ENCODE data around the gene RPS6KA1. TPM values are rescaled to one million over a fixed set of nuclear protein-coding genes. Genes with fewer than 3 reads are reported as not detected.

RPS6KA1 gene
- total and polyA plus RNA-seq, 2 of the 4 experiments (the other 2 are of a cell fraction): 3.6 to 6.3 TPM

DNA sequence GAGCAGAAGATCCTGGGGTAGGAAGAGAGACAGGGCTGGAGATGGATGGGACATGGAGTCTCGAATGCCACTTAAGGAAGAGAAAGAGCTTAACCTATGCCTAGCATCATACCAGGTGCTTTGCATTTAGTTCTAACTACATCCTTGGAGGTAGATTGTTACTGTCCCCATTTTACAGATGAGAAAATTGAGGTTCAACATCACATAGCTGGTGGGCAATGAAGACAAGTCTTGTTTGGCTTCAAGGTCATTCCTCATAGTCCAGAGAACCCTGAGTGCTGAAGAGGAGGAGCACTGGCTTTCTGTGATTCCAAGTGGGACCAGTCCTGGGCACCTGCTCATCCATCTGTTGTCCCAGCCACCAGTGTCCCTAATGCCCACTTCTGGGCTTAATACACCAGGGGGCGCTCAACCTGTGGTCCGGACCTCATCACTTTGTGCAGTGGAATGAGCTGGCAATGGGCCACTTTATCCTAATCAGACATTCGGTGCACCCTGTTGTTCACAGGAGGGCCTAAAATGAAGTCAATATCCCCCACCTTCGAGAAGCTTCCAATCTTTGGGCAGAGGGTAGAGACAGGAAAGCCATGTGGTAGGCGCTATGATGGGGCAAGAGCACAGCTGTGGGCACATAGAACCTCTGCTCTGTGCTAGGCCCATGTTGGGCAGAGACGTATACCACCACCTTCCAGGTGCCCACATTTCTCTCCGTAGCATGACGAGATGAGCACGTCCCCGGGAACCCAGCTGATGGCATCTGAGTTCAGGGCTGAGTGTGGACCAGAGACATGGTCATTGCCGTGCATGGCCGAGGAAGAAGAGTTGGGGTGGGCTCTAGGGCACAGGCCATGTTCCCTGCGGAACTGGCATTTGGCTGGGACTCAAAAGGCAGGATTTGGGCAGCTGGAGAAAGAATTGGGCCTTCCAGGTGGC is 9.2 kb downstream of the RPS6KA1 start:
- BruUV-seq (replicated peaks): no TSS peak

More for the DNA sequence above, 9.2 kb downstream of the RPS6KA1 start:
- H3K56ac ChIP-seq (ENCODE audit: extremely low read depth, insufficient read depth, low read length): no peak overlapping the region
- WGBS, 2 experiments (ENCODE audit: extremely low coverage in 2 of 2, insufficient read length in 1 of 2): 93% methylated on average over 3 of the region's 14 CpGs; no CpG with 5 or more reads in 1 of the 2 experiments
- H4K91ac ChIP-seq (ENCODE audit: insufficient read depth, low read depth, low read length): no peak overlapping the region
- no peak overlapping the region for H2BK5ac ChIP-seq (ENCODE audit: low read depth, low read length, poor library complexity, severe bottlenecking)
- no peak overlapping the region for H2AK9ac ChIP-seq (replicated peaks; ENCODE audit: low read depth, low read length, poor library complexity)
- H3K4me3 ChIP-seq (ENCODE audit: insufficient read depth, low read depth, low read length): no peak overlapping the region
- no peaks in the 10 kb centered on the region for H3K79me1 ChIP-seq (ENCODE audit: low read depth in 1 of 2, low read length in 2 of 2)
- H4K5ac ChIP-seq (ENCODE audit: low read depth, low read length): no peak overlapping the region
- no peak overlapping the region for H2BK20ac ChIP-seq (ENCODE audit: low read depth, low read length)
- no peak overlapping the region for H2AFZ ChIP-seq (replicated peaks; ENCODE audit: low read length, poor library complexity)
- no peak overlapping the region for H3K23ac ChIP-seq (ENCODE audit: low read depth, low read length)
- ChIA-PET POLR2A (ENCODE audit: unreplicated experiment) (no interaction called here), CTCF (interaction anchor here (0.6 to 2.1 kb wide), 8 partner anchors 9 to 89 kb away, joined by 3 to 8 read pairs (median 3); partner anchors contain the start of gene RPS6KA1)
- no peaks in the 10 kb centered on the region for H3K9me3 ChIP-seq (ENCODE audit: control insufficient read depth, insufficient read depth, low read length)
- no peak for ATAC-seq (ENCODE audit: low read depth)
- H3K4me1 ChIP-seq (ENCODE audit: control insufficient read depth, insufficient read depth, low read length): peaks cover 15% of the 10 kb centered on the region
- in situ Hi-C loops (cut with MboI; ENCODE audit: low sequenced_read_pairs) (no loop called here), dilution Hi-C loops (cut with HindIII; ENCODE audit: low sequenced_read_pairs, unreplicated experiment) (no loop called here), intact Hi-C loops (cut with micrococcal nuclease) (no loop called here)
- no peak overlapping the region for H3K4ac ChIP-seq (ENCODE audit: low read depth, low read length)
- no peak overlapping the region for H2BK15ac ChIP-seq (ENCODE audit: low read depth, low read length)
- peak; percentile 26 for DNase-seq
- H3K9me1 ChIP-seq (ENCODE audit: insufficient read depth, low read length): peaks cover 4% of the 10 kb centered on the region; the same call in 1 of the 2 replicates
- H3K36me3 ChIP-seq (ENCODE audit: control insufficient read depth, insufficient read depth, low read length): no peaks in the 10 kb centered on the region
- H3K27ac ChIP-seq (ENCODE audit: insufficient read depth, low read length): no peak overlapping the region
- no peak overlapping the region for H2BK120ac ChIP-seq (ENCODE audit: low read depth, low read length)
- no peak overlapping the region for H2AK5ac ChIP-seq (ENCODE audit: low read depth, low read length)
- H4K8ac ChIP-seq (ENCODE audit: low read depth in 2 of 2, low read length in 2 of 2): no peak overlapping the region
- no peaks in the 10 kb centered on the region for H4K20me1 ChIP-seq (ENCODE audit: insufficient read depth, low read length)
- no peak overlapping the region for H3K9ac ChIP-seq (ENCODE audit: low read depth, low read length)
- H3K4me2 ChIP-seq (ENCODE audit: low read depth, low read length): no peak overlapping the region
- H3K27me3 ChIP-seq (ENCODE audit: control insufficient read depth, insufficient read depth, low read length): no peaks in the 10 kb centered on the region
- no peak overlapping the region for H3K14ac ChIP-seq (replicated peaks; ENCODE audit: low read depth, low read length)
- TF ChIP-seq RAD21 (IDR thresholded peaks at IDR 0.05; ENCODE audit: low read length) (peak; percentile 19; the same call in 1 of the 2 replicates), MXI1 (IDR thresholded peaks at IDR 0.05; ENCODE audit: borderline replicate concordance, low read depth, low read length) (no peak), RFX5 (IDR thresholded peaks at IDR 0.05; ENCODE audit: low read depth, low read length) (no peak), BHLHE40 (IDR thresholded peaks at IDR 0.05; ENCODE audit: low read depth, low read length) (no peak), CEBPB (IDR thresholded peaks at IDR 0.05; ENCODE audit: low read depth, low read length) (no peak), POLR2A (IDR thresholded peaks at IDR 0.05; ENCODE audit: low read depth, low read length) (no peak), FOS (IDR thresholded peaks at IDR 0.05; ENCODE audit: low read depth, low read length) (no peak), RCOR1 (IDR thresholded peaks at IDR 0.05; ENCODE audit: insufficient replicate concordance, low read length) (peak; percentile 49), SMC3 (IDR thresholded peaks at IDR 0.05; ENCODE audit: low read depth, low read length) (peak; percentile 19; the same call in 1 of the 2 replicates), MAZ (IDR thresholded peaks at IDR 0.05; ENCODE audit: borderline replicate concordance, low read depth, low read length) (no peak)
- TF ChIP-seq, protein P1, sequence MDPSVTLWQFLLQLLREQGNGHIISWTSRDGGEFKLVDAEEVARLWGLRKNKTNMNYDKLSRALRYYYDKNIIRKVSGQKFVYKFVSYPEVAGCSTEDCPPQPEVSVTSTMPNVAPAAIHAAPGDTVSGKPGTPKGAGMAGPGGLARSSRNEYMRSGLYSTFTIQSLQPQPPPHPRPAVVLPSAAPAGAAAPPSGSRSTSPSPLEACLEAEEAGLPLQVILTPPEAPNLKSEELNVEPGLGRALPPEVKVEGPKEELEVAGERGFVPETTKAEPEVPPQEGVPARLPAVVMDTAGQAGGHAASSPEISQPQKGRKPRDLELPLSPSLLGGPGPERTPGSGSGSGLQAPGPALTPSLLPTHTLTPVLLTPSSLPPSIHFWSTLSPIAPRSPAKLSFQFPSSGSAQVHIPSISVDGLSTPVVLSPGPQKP (IDR thresholded peaks at IDR 0.05; ENCODE audit: borderline replicate concordance, low read depth, low read length): no peak
- TF ChIP-seq, protein P2, sequence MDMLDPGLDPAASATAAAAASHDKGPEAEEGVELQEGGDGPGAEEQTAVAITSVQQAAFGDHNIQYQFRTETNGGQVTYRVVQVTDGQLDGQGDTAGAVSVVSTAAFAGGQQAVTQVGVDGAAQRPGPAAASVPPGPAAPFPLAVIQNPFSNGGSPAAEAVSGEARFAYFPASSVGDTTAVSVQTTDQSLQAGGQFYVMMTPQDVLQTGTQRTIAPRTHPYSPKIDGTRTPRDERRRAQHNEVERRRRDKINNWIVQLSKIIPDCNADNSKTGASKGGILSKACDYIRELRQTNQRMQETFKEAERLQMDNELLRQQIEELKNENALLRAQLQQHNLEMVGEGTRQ (IDR thresholded peaks at IDR 0.05; ENCODE audit: low read depth, low read length): no peak
- TF ChIP-seq, protein P3, sequence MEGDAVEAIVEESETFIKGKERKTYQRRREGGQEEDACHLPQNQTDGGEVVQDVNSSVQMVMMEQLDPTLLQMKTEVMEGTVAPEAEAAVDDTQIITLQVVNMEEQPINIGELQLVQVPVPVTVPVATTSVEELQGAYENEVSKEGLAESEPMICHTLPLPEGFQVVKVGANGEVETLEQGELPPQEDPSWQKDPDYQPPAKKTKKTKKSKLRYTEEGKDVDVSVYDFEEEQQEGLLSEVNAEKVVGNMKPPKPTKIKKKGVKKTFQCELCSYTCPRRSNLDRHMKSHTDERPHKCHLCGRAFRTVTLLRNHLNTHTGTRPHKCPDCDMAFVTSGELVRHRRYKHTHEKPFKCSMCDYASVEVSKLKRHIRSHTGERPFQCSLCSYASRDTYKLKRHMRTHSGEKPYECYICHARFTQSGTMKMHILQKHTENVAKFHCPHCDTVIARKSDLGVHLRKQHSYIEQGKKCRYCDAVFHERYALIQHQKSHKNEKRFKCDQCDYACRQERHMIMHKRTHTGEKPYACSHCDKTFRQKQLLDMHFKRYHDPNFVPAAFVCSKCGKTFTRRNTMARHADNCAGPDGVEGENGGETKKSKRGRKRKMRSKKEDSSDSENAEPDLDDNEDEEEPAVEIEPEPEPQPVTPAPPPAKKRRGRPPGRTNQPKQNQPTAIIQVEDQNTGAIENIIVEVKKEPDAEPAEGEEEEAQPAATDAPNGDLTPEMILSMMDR (conservative IDR thresholded peaks at IDR 0.05; ENCODE audit: low read depth, low read length): peak; percentile 47
- H3K18ac ChIP-seq (ENCODE audit: low read depth, low read length): no peak overlapping the region
